ENCODE measurements around the gene MAST1.

GRCh38 chr19:12867120-12868099 lies 29.1 kb downstream of the MAST1 start:
- TF ChIP-seq POLR2A (IDR thresholded peaks at IDR 0.05; ENCODE audit: borderline replicate concordance, extremely low read depth, insufficient read depth, insufficient read length) (no peak), CTCF (IDR thresholded peaks at IDR 0.05 in 2 of 3, conservative IDR thresholded peaks at IDR 0.05 in 1 of 3; ENCODE audit: borderline replicate concordance in 1 of 3, insufficient read depth in 1 of 3, low read depth in 2 of 3, low read length in 2 of 3) (no peak), EGR1 (IDR thresholded peaks at IDR 0.05; ENCODE audit: low read depth) (no peak)
